HAP-1 (cell line): ENCODE data around the gene IGFBP7.

Experiments used
- DNase-seq, 2 experiments: peaks; one replicate each; pipeline ENCODE4 v3.0.0-alpha.2; 2016 to 2020; ENCODE audit warnings: low spot score in 2 of 2
- H3K27me3 ChIP-seq: fragments of 250-450 bp; sonication (Bioruptor Pico); 2 replicates; pipeline ENCODE4 v1.5.1; 2020; ENCODE audit warnings: low read depth, mild to moderate bottlenecking, moderate library complexity
- H3K36me3 ChIP-seq: fragments of 250-450 bp; sonication (Bioruptor Pico); replicated peaks from 2 replicates; pipeline ENCODE4 v1.5.1; 2020; ENCODE audit warnings: mild to moderate bottlenecking
- H3K4me1 ChIP-seq: fragments of 250-450 bp; sonication (Bioruptor Pico); 2 replicates; pipeline ENCODE4 v1.5.1; 2020; ENCODE audit warnings: mild to moderate bottlenecking
- H3K4me3 ChIP-seq: fragments of 250-450 bp; sonication (Bioruptor Pico); 2 replicates; pipeline ENCODE4 v1.5.1; 2020; ENCODE audit warnings: mild to moderate bottlenecking, moderate library complexity
- H3K9me3 ChIP-seq: fragments of 250-450 bp; sonication (Bioruptor Pico); 2 replicates; pipeline ENCODE4 v1.5.1; 2020; ENCODE audit warnings: mild to moderate bottlenecking, moderate library complexity
- in situ Hi-C: fragments of 300-500 bp; cut with MboI; formaldehyde crosslinking; loops from 3 replicates; pipeline ENCODE4 v1.14.3; 2020; ENCODE audit warnings: low sequenced_read_pairs, inconsistent platforms, mixed read lengths

Gene IGFBP7

GRCh38 chr4:57081651-57082621 is 28.2 kb downstream of the IGFBP7 start:
- Histone ChIP-seq H3K4me1 (no peaks in the 10 kb centered on the region), H3K4me3 (no peak overlapping the region), H3K36me3 (no peaks in the 10 kb centered on the region), H3K9me3 (no peaks in the 10 kb centered on the region), H3K27me3 (no peaks in the 10 kb centered on the region; the same call in none of the 2 replicates)
- in situ Hi-C loops = no loop called here
- no peak for DNase-seq

DNA sequence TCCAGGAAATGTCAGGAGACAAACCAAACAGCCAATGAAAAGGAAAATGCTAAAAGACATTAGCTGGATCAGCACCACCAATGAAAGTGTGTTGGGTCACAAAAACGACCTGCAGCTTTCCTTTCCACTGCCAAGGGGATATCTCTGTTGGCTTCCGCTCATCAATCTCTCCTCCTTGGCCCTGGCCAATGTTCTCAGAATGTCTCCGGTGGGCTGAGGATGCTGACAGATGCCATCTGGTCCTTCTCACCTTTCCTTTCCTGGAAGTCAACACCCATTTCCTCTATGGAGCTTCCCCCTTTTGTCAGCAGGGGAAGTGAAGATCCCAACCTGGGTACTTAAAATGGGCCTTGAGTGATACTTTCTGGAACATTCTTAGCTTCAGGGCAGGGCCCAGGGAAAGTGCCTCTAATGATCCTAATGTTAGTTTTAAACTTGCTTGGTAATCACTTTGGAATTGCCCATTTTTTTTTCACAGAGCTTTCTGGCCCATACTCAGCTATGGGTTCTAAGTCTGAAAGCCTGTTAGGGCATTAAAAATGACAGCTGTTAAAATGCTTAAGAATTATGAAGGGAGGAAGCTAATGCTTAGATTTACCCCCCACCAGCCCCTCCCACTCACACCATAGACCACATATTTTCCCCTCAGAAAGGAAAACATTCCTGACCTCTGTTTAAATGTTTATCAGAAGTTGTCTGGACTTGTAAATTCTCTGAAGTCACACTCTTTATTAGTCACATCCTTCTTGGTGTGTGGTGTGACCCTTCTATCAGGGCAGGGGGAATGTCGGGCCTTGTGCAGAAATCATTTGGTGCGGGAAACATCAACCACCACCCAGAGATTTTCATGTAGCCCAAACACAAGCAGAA is 29.2 kb downstream of the IGFBP7 start:
- no peaks in the 10 kb centered on the region for H3K4me1 ChIP-seq
- H3K9me3 ChIP-seq = no peaks in the 10 kb centered on the region
- H3K4me3 ChIP-seq = no peak overlapping the region
- no peaks in the 10 kb centered on the region for H3K36me3 ChIP-seq
- H3K27me3 ChIP-seq = peaks cover 6% of the 10 kb centered on the region
- no peak for DNase-seq
- in situ Hi-C loops = no loop called here

- Histone ChIP-seq H3K4me3 (no peak overlapping the region), H3K4me1 (no peaks in the 10 kb centered on the region), H3K36me3 (no peaks in the 10 kb centered on the region), H3K27me3 (peaks cover 6% of the 10 kb centered on the region), H3K9me3 (no peaks in the 10 kb centered on the region)
- peak in 1 of 2 experiments; percentile 11 for DNase-seq
- in situ Hi-C loops = no loop called here
Measured at GRCh38 chr4:57078685-57079521, 31.3 kb downstream of the IGFBP7 start.

- Histone ChIP-seq H3K36me3 (no peaks in the 10 kb centered on the region), H3K27me3 (peaks cover 6% of the 10 kb centered on the region), H3K4me3 (no peak overlapping the region), H3K4me1 (no peaks in the 10 kb centered on the region), H3K9me3 (no peaks in the 10 kb centered on the region)
- DNase-seq = no peak
- in situ Hi-C loops = no loop called here
Measured at GRCh38 chr4:57077550-57078343, 32.4 kb downstream of the IGFBP7 start.

DNA sequence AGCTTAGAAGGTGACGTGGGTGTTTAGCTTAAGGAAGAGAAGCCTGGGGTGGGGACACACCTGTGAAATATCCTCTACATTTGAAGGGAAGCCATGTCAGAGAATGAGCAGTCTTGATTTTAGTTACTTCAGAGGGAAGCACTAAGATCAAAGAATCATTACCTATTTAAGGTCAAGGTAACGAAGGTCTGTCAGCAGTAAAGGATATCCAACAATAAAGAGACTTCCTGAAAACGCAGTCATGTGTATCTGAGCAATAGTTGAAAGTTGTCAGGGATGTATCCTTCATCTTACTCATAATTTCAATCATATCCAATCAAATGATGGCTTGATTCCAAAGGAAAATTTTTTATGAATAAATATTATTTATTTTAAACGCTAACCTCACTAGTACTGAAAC is 33.5 kb downstream of the IGFBP7 start:
- Histone ChIP-seq H3K27me3 (peaks cover 6% of the 10 kb centered on the region), H3K9me3 (no peaks in the 10 kb centered on the region), H3K4me3 (no peak overlapping the region), H3K36me3 (no peaks in the 10 kb centered on the region), H3K4me1 (no peaks in the 10 kb centered on the region)
- no peak for DNase-seq
- in situ Hi-C loops = no loop called here

DNA sequence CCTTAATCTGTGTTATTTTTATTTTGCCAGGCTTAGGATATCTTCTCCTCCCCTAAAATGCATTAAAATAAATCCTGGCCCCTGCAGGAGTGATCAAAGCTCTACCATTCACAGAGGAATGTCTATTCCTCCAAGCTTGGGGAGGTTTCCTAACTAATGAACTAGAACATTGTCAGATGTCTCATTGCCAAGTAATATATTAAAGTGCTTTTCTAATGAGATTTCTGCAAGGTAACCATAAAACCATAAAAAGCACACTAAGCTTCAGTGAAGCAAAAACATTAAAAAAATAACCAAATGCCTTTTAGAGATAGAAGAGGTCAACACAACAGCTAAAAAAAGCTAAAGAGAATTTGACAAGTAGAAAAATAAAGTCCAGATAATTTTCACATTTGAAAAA is 34.8 kb downstream of the IGFBP7 start:
- in situ Hi-C loops = no loop called here

DNA sequence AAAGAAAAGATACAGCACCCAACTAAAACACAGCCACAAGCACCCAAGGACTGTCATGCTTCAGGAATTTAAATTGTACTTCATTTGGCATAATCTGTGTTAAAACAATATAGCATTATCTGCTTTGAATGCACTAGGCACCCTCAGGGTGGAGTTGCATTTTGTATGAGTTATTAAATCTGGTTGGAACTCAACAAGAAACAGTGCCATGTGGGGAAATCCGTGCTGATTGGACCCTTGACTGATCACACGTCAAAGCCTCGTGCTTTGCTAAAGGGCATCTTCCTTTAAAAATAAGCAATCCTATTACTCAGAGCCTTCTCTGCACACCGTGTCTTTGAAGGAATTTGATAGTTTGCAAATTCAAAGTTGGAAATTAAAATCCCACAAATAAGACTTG is 35.4 kb downstream of the IGFBP7 start:
- H3K36me3 ChIP-seq = no peaks in the 10 kb centered on the region
- H3K4me1 ChIP-seq = no peaks in the 10 kb centered on the region
- H3K9me3 ChIP-seq = no peaks in the 10 kb centered on the region
- peaks cover 6% of the 10 kb centered on the region for H3K27me3 ChIP-seq
- in situ Hi-C loops = no loop called here
- no peak for DNase-seq
- no peak overlapping the region for H3K4me3 ChIP-seq

More for the DNA sequence above, 34.8 kb downstream of the IGFBP7 start:
- Histone ChIP-seq H3K27me3 (peaks cover 6% of the 10 kb centered on the region), H3K4me1 (no peaks in the 10 kb centered on the region), H3K4me3 (no peak overlapping the region), H3K9me3 (no peaks in the 10 kb centered on the region), H3K36me3 (no peaks in the 10 kb centered on the region)
- no peak for DNase-seq

GRCh38 chr4:57073559-57073958 is 36.6 kb downstream of the IGFBP7 start:
- Histone ChIP-seq H3K4me1 (no peaks in the 10 kb centered on the region), H3K36me3 (no peaks in the 10 kb centered on the region)

DNA sequence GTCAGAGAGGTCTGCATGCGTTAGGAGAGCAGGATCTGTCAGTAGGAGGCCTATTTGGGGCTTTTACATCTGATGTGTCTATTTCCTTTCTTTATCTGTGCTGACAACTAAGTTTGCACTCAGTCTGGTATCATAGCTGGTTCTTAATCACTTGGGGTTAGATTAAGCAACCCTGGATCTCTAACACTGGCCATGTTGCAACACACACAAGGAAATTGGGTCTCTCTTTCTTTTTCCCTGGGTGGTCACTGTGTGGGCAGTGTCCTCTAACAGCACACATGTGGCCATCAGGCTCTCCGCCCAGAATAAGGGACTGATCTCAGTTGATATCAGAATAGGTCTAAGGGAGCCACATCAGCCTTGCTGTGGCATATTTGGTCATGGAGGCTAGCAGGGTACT is 38.9 kb downstream of the IGFBP7 start:
- Histone ChIP-seq H3K9me3 (no peaks in the 10 kb centered on the region), H3K4me3 (no peak overlapping the region), H3K4me1 (no peaks in the 10 kb centered on the region), H3K36me3 (no peaks in the 10 kb centered on the region), H3K27me3 (no peaks in the 10 kb centered on the region)
- in situ Hi-C loops = no loop called here
- DNase-seq = no peak

More at GRCh38 chr4:57073559-57073958, 36.6 kb downstream of the IGFBP7 start:
- H3K4me3 ChIP-seq = no peak overlapping the region
- no peak for DNase-seq
- H3K9me3 ChIP-seq = no peaks in the 10 kb centered on the region
- 0 out of 2 replicates have a peak, but pooled peaks cover 6% of the 10 kb centered on the region for H3K27me3 ChIP-seq
- in situ Hi-C loops = no loop called here

DNA sequence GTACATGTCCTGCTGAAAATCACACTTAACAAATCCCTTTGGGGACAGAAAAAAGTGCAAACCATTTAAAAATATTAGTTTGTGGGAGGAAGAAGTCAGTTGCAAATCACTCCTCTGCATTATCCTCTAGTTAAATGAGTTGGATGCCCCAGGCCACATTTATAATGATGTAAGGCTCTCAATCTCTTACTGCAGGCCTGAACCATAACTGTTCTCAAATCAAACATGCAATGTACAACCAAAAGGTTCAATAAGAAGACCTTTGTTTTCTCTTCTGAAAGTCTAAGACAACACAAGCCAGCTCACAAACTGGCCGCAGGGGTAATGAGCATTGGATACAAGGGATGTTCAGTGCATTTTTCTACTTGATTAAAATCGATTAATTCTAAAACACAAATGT is 39.7 kb downstream of the IGFBP7 start:
- no peak for DNase-seq
- no peaks in the 10 kb centered on the region for H3K9me3 ChIP-seq
- H3K4me1 ChIP-seq = no peaks in the 10 kb centered on the region
- H3K4me3 ChIP-seq = no peak overlapping the region
- H3K27me3 ChIP-seq = no peaks in the 10 kb centered on the region
- in situ Hi-C loops = no loop called here
- H3K36me3 ChIP-seq = no peaks in the 10 kb centered on the region

GRCh38 chr4:57068237-57068981 is 41.8 kb downstream of the IGFBP7 start:
- Histone ChIP-seq H3K4me1 (no peaks in the 10 kb centered on the region), H3K4me3 (no peak overlapping the region), H3K9me3 (no peaks in the 10 kb centered on the region), H3K27me3 (peaks cover 3% of the 10 kb centered on the region; the same call in 1 of the 2 replicates), H3K36me3 (no peaks in the 10 kb centered on the region)
- no peak for DNase-seq
- in situ Hi-C loops = no loop called here
